Measurements from ENCODE around the gene PLXNA2.

Gene PLXNA2

GRCh38 chr1:208239473-208240381 is 4.5 kb downstream of the PLXNA2 start:
- no peak for DNase-seq

- peak; percentile 59 for DNase-seq
These were observed 5.3 kb downstream of the PLXNA2 start for GRCh38 chr1:208238710-208239472.

GRCh38 chr1:208237241-208237640 is 6.9 kb downstream of the PLXNA2 start:
- no peak for DNase-seq

- DNase-seq = no peak
These were observed 8.0 kb downstream of the PLXNA2 start for GRCh38 chr1:208235982-208236761.

- DNase-seq = no peak
These were observed 8.7 kb downstream of the PLXNA2 start for GRCh38 chr1:208235356-208235981.

- peak; percentile 74 for DNase-seq
These were observed 9.5 kb downstream of the PLXNA2 start for GRCh38 chr1:208234721-208235120.

GRCh38 chr1:208233978-208234377 is 10.2 kb downstream of the PLXNA2 start:
- no peak for DNase-seq

- DNase-seq = no peak
These were observed 10.6 kb downstream of the PLXNA2 start for GRCh38 chr1:208233546-208233945.

- no peak for DNase-seq
These were observed 11.5 kb downstream of the PLXNA2 start for GRCh38 chr1:208232662-208233038.

GRCh38 chr1:208231881-208232661 is 12.1 kb downstream of the PLXNA2 start:
- DNase-seq = no peak

GRCh38 chr1:208230668-208231529 is 13.3 kb downstream of the PLXNA2 start:
- no peak for DNase-seq

GRCh38 chr1:208228550-208228949 is 15.6 kb downstream of the PLXNA2 start:
- no peak for DNase-seq

GRCh38 chr1:208228026-208228425 is 16.2 kb downstream of the PLXNA2 start:
- no peak for DNase-seq

- no peak for DNase-seq
These were observed 16.8 kb downstream of the PLXNA2 start for GRCh38 chr1:208227366-208227765.

- no peak for DNase-seq
These were observed 17.9 kb downstream of the PLXNA2 start for GRCh38 chr1:208225954-208226937.

- no peak for DNase-seq
These were observed 19.9 kb downstream of the PLXNA2 start for GRCh38 chr1:208224192-208224713.

- peak; percentile 53 for DNase-seq
These were observed 21.0 kb downstream of the PLXNA2 start for GRCh38 chr1:208223136-208223535.

GRCh38 chr1:208222376-208223126 is 21.6 kb downstream of the PLXNA2 start:
- no peak for DNase-seq

GRCh38 chr1:208221291-208221622 is 22.9 kb downstream of the PLXNA2 start:
- DNase-seq = no peak

Measured in suppressor macrophage treated with lipopolysaccharide for 4 hours (primary cell).